Neural progenitor cell (in vitro differentiated cells): ENCODE results near the gene PRLHR. TPM values are rescaled to one million over a fixed set of nuclear protein-coding genes. Genes with fewer than 3 reads are reported as not detected.

Experiments used
- DNase-seq: peaks from one replicate; pipeline ENCODE4 v3.0.0-alpha.2; 2016; ENCODE audit warnings: low spot score
- H2AFZ ChIP-seq: fragments of 200-600 bp; sonication (generic); replicated peaks from 2 replicates; pipeline ENCODE4 v1.6.1; 2016; ENCODE audit warnings: antibody characterized with exemption
- H3F3A ChIP-seq: fragments of 200-600 bp; sonication (generic); 2 replicates; pipeline ENCODE4 v1.6.1; 2016; ENCODE audit warnings: antibody characterized with exemption, low read depth
- H3K27ac ChIP-seq: fragments of 200-600 bp; sonication (generic); 2 replicates; pipeline ENCODE4 v1.5.1; 2016; ENCODE audit warnings: mild to moderate bottlenecking
- H3K27me3 ChIP-seq: fragments of 200-600 bp; sonication (generic); 2 replicates; pipeline ENCODE4 v1.6.1; 2016; ENCODE audit warnings: mild to moderate bottlenecking, moderate library complexity
- H3K36me3 ChIP-seq: fragments of 200-600 bp; sonication (generic); 2 replicates; pipeline ENCODE4 v1.5.1; 2016
- H3K4me1 ChIP-seq: fragments of 200-600 bp; sonication (generic); 2 replicates; pipeline ENCODE4 v1.6.1; 2016; ENCODE audit warnings: mixed run types
- H3K4me2 ChIP-seq: fragments of 200-600 bp; sonication (generic); 2 replicates; pipeline ENCODE4 v1.6.1; 2016
- H3K4me3 ChIP-seq: fragments of 200-600 bp; sonication (generic); 2 replicates; pipeline ENCODE4 v1.5.1; 2016
- H3K79me2 ChIP-seq: fragments of 200-600 bp; sonication (generic); 2 replicates; pipeline ENCODE4 v1.6.1; 2016; ENCODE audit warnings: low read depth
- H3K9ac ChIP-seq: fragments of 200-600 bp; sonication (generic); 2 replicates; pipeline ENCODE4 v1.6.1; 2016
- H3K9me3 ChIP-seq: fragments of 200-600 bp; sonication (generic); 2 replicates; pipeline ENCODE4 v1.5.1; 2016; ENCODE audit warnings: low read depth
- H4K20me1 ChIP-seq: fragments of 200-600 bp; sonication (generic); 2 replicates; pipeline ENCODE4 v1.6.1; 2016; ENCODE audit warnings: low read depth
- H3K27ac Mint-ChIP-seq: 3 replicates; pipeline ENCODE4 v1.8.0; 2021; ENCODE audit warnings: mixed read lengths
- H3K27me3 Mint-ChIP-seq: 2 replicates; pipeline ENCODE4 v1.8.0; 2022; ENCODE audit warnings: low read depth, mild to moderate bottlenecking, inconsistent platforms, moderate library complexity, mixed read lengths; ENCODE audit not compliant: insufficient read depth
- H3K36me3 Mint-ChIP-seq: 3 replicates; pipeline ENCODE4 v1.8.0; 2021; ENCODE audit warnings: mixed read lengths
- H3K4me1 Mint-ChIP-seq: 3 replicates; pipeline ENCODE4 v1.8.0; 2021; ENCODE audit warnings: mixed read lengths
- H3K4me3 Mint-ChIP-seq: 3 replicates; pipeline ENCODE4 v1.8.0; 2021; ENCODE audit warnings: mild to moderate bottlenecking, moderate library complexity, mixed read lengths
- H3K9me3 Mint-ChIP-seq: 3 replicates; pipeline ENCODE4 v1.8.0; 2020; ENCODE audit warnings: mixed read lengths
- CTCF ChIP-seq: fragments of 200-600 bp; sonication (generic); IDR thresholded peaks from 2 replicates; pipeline ENCODE4 v1.5.1; 2017; ENCODE audit warnings: antibody characterized with exemption, mild to moderate bottlenecking
- EZH2 ChIP-seq: fragments of 200-600 bp; sonication (generic); IDR thresholded peaks from 2 replicates; pipeline ENCODE4 v1.6.1; 2017; ENCODE audit warnings: antibody characterized with exemption, mild to moderate bottlenecking, moderate library complexity
- EZH2phosphoT487 ChIP-seq: fragments of 200-600 bp; sonication (generic); IDR thresholded peaks from 2 replicates; pipeline ENCODE4 v1.6.1; 2017; ENCODE audit warnings: antibody characterized with exemption
- total RNA-seq: library from RNA; depleted of rRNA; stranded (reverse); fragments of >200 nt; gene quantifications from 2 replicates; pipeline ENCODE4 v1.2.3, GENCODE V29; 2015; ENCODE audit warnings: low replicate concordance

The PRLHR gene
- total RNA-seq, 1 donor from 2014 or later, result not detected

DNA sequence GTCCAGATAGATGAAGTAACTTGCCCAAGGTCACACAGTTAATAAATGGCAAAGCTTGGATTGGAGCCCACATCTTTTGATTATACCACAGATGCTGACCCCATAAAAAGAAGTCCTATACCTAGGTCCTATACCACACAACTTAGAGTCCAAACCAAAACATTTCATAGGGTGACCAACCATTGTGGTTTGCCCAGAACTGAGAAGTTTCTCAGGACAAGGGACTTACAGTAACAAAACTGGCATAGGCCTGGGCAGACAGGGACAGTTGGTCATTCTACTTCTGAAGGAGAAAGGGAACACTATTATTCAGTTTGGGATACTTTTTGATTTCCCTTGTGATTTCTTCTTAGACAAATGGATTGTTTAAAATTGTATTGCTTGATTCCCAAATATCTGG lies 32.9 kb upstream of the PRLHR start:
- H3K9me3 Mint-ChIP-seq, result no peaks in the 10 kb centered on the region
- H3K4me3 Mint-ChIP-seq, result no peak overlapping the region
- Histone ChIP-seq H4K20me1 (no peaks in the 10 kb centered on the region), H3K4me2 (no peak overlapping the region), H2AFZ (no peak overlapping the region), H3K27ac (no peak overlapping the region), H3K79me2 (no peaks in the 10 kb centered on the region), H3K9ac (no peak overlapping the region), H3K9me3 (no peaks in the 10 kb centered on the region), H3K36me3 (no peaks in the 10 kb centered on the region), H3F3A (peaks cover 4% of the 10 kb centered on the region), H3K27me3 (no peaks in the 10 kb centered on the region), H3K4me1 (peaks cover 12% of the 10 kb centered on the region), H3K4me3 (no peak overlapping the region)
- no peak for TF ChIP-seq EZH2phosphoT487
- no peak for TF ChIP-seq CTCF
- TF ChIP-seq EZH2, result no peak
- H3K36me3 Mint-ChIP-seq, result no peaks in the 10 kb centered on the region
- no peaks in the 10 kb centered on the region for H3K27me3 Mint-ChIP-seq
- H3K4me1 Mint-ChIP-seq, result peaks cover 15% of the 10 kb centered on the region
- no peak overlapping the region for H3K27ac Mint-ChIP-seq
- DNase-seq, result no peak

GRCh38 chr10:118626953-118627352 lies 31.5 kb upstream of the PRLHR start:
- DNase-seq, result peak; percentile 28
- Mint-ChIP-seq H3K4me1 (peaks cover 13% of the 10 kb centered on the region), H3K36me3 (no peaks in the 10 kb centered on the region), H3K27ac (no peak overlapping the region), H3K27me3 (peaks cover 2% of the 10 kb centered on the region), H3K4me3 (no peak overlapping the region), H3K9me3 (no peaks in the 10 kb centered on the region)
- Histone ChIP-seq H4K20me1 (no peaks in the 10 kb centered on the region), H3K4me3 (no peak overlapping the region), H3K36me3 (no peaks in the 10 kb centered on the region), H3K27ac (no peak overlapping the region), H3K27me3 (no peaks in the 10 kb centered on the region), H2AFZ (no peak overlapping the region), H3F3A (peaks cover 4% of the 10 kb centered on the region), H3K79me2 (no peaks in the 10 kb centered on the region), H3K9me3 (no peaks in the 10 kb centered on the region), H3K4me1 (peaks cover 12% of the 10 kb centered on the region), H3K9ac (no peak overlapping the region), H3K4me2 (no peak overlapping the region)
- peak; percentile 49 for TF ChIP-seq CTCF
- no peak for TF ChIP-seq EZH2phosphoT487

DNA sequence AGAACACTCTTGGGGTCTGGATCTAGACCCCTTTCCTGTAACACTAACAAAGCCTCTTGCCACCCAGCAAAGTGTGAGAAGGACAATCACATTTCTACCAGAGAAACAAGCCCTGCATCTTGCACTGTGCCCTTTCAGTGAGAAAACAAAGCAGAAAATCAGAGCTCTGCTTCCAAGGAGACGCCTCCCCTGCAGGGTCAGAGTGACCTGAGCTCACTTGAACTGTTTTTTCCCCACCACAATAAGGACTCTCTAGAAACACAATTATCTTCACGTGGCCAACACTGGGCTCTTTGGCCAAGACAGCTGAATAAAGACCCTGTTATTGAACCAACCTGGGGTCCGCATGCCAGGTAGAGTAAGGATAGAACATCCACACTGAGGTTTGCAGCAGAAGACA lies 30.1 kb upstream of the PRLHR start:
- Histone ChIP-seq H3K9ac (no peak overlapping the region), H3K9me3 (no peaks in the 10 kb centered on the region), H3K4me3 (no peak overlapping the region), H2AFZ (peak overlapping the region; percentile 92), H3K79me2 (no peaks in the 10 kb centered on the region), H3K27me3 (no peaks in the 10 kb centered on the region), H3K27ac (no peak overlapping the region), H3K4me1 (peaks cover 12% of the 10 kb centered on the region), H3F3A (peaks cover 4% of the 10 kb centered on the region), H3K4me2 (peak overlapping the region; percentile 55), H4K20me1 (no peaks in the 10 kb centered on the region), H3K36me3 (no peaks in the 10 kb centered on the region)
- DNase-seq, result no peak
- Mint-ChIP-seq H3K27me3 (peaks cover 2% of the 10 kb centered on the region), H3K4me3 (no peak overlapping the region), H3K9me3 (no peaks in the 10 kb centered on the region), H3K36me3 (no peaks in the 10 kb centered on the region), H3K4me1 (peaks cover 9% of the 10 kb centered on the region), H3K27ac (no peak overlapping the region)
- TF ChIP-seq EZH2, result no peak
- no peak for TF ChIP-seq EZH2phosphoT487

GRCh38 chr10:118624747-118625146 lies 29.3 kb upstream of the PRLHR start:
- H3K4me1 ChIP-seq, result peaks cover 12% of the 10 kb centered on the region
- H3K27me3 ChIP-seq, result no peaks in the 10 kb centered on the region
- H3K4me3 ChIP-seq, result no peak overlapping the region
- peaks cover 2% of the 10 kb centered on the region for H3K27me3 Mint-ChIP-seq
- no peak overlapping the region for H3K4me2 ChIP-seq
- H3K4me1 Mint-ChIP-seq, result peaks cover 12% of the 10 kb centered on the region
- H3K79me2 ChIP-seq, result no peaks in the 10 kb centered on the region
- no peaks in the 10 kb centered on the region for H3K36me3 ChIP-seq
- peaks cover 4% of the 10 kb centered on the region for H3F3A ChIP-seq
- no peak overlapping the region for H3K27ac Mint-ChIP-seq
- H3K9me3 ChIP-seq, result no peaks in the 10 kb centered on the region
- H3K27ac ChIP-seq, result no peak overlapping the region
- H2AFZ ChIP-seq, result no peak overlapping the region
- H4K20me1 ChIP-seq, result no peaks in the 10 kb centered on the region
- no peak overlapping the region for H3K9ac ChIP-seq
- no peak for DNase-seq
- H3K9me3 Mint-ChIP-seq, result no peaks in the 10 kb centered on the region
- no peak overlapping the region for H3K4me3 Mint-ChIP-seq
- TF ChIP-seq EZH2 (no peak), CTCF (no peak), EZH2phosphoT487 (no peak)
- H3K36me3 Mint-ChIP-seq, result no peaks in the 10 kb centered on the region
